Measurements from ENCODE around the gene KCND2. TPM values are rescaled to one million over a fixed set of nuclear protein-coding genes. Genes with fewer than 3 reads are reported as not detected.

The KCND2 gene
- total RNA-seq, 1 experiment from 2014 or later, result not detected

DNA sequence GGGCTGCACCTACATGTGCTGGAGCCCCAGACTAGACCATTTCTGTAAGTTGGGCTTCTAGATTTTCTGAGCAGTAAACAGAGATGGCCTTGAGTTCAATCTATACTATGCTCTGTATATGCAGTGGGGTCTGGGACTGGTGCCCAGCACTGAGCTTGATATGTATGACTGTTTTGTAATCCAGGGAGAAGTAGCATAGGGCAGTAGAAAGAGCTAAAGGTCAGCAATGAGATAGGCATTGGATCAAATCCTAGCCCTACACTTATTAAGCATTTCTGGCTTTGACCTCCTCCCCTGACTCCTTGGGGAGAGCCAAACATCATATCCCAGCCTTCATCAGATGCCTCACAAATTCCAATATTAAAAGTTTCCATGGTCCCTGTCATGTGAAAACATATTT, 330.4 kb downstream of the KCND2 start:
- intact Hi-C loops (cut with micrococcal nuclease; ENCODE audit: unreplicated experiment) (no loop called here), in situ Hi-C loops (cut with HindIII; ENCODE audit: low pct_unique_long_range_greater_than_20kb, low sequenced_read_pairs) (no loop called here)
- H3K27ac ChIP-seq (ENCODE audit: low read length), result no peak overlapping the region
- no peaks in the 10 kb centered on the region for H3K36me3 ChIP-seq (ENCODE audit: control insufficient read depth, insufficient read depth, low read length)
- TF ChIP-seq TCF7L2 (IDR thresholded peaks at IDR 0.05; ENCODE audit: low read depth, low read length) (no peak), SIN3A (IDR thresholded peaks at IDR 0.05; ENCODE audit: borderline replicate concordance, insufficient read depth, low read depth, low read length) (no peak), POLR2AphosphoS5 (IDR thresholded peaks at IDR 0.05; ENCODE audit: low read depth, low read length) (no peak)
- TF ChIP-seq, protein P1, sequence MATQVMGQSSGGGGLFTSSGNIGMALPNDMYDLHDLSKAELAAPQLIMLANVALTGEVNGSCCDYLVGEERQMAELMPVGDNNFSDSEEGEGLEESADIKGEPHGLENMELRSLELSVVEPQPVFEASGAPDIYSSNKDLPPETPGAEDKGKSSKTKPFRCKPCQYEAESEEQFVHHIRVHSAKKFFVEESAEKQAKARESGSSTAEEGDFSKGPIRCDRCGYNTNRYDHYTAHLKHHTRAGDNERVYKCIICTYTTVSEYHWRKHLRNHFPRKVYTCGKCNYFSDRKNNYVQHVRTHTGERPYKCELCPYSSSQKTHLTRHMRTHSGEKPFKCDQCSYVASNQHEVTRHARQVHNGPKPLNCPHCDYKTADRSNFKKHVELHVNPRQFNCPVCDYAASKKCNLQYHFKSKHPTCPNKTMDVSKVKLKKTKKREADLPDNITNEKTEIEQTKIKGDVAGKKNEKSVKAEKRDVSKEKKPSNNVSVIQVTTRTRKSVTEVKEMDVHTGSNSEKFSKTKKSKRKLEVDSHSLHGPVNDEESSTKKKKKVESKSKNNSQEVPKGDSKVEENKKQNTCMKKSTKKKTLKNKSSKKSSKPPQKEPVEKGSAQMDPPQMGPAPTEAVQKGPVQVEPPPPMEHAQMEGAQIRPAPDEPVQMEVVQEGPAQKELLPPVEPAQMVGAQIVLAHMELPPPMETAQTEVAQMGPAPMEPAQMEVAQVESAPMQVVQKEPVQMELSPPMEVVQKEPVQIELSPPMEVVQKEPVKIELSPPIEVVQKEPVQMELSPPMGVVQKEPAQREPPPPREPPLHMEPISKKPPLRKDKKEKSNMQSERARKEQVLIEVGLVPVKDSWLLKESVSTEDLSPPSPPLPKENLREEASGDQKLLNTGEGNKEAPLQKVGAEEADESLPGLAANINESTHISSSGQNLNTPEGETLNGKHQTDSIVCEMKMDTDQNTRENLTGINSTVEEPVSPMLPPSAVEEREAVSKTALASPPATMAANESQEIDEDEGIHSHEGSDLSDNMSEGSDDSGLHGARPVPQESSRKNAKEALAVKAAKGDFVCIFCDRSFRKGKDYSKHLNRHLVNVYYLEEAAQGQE (IDR thresholded peaks at IDR 0.05; ENCODE audit: insufficient read depth in 1 of 2, low read depth in 2 of 2, low read length in 1 of 2), result no peak
- TF ChIP-seq, protein P2, sequence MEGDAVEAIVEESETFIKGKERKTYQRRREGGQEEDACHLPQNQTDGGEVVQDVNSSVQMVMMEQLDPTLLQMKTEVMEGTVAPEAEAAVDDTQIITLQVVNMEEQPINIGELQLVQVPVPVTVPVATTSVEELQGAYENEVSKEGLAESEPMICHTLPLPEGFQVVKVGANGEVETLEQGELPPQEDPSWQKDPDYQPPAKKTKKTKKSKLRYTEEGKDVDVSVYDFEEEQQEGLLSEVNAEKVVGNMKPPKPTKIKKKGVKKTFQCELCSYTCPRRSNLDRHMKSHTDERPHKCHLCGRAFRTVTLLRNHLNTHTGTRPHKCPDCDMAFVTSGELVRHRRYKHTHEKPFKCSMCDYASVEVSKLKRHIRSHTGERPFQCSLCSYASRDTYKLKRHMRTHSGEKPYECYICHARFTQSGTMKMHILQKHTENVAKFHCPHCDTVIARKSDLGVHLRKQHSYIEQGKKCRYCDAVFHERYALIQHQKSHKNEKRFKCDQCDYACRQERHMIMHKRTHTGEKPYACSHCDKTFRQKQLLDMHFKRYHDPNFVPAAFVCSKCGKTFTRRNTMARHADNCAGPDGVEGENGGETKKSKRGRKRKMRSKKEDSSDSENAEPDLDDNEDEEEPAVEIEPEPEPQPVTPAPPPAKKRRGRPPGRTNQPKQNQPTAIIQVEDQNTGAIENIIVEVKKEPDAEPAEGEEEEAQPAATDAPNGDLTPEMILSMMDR (IDR thresholded peaks at IDR 0.05), result no peak
- DNase-seq (ENCODE audit: low read depth, low spot score), result no peak
- BruUV-seq (replicated peaks), result no TSS peak
- POLR2A ChIA-PET, result no interaction called here
- H3K9me3 ChIP-seq (ENCODE audit: control insufficient read depth, insufficient read depth, low read depth, low read length), result no peaks in the 10 kb centered on the region
- ATAC-seq, result no peak
- H3K4me1 ChIP-seq (ENCODE audit: control insufficient read depth, insufficient read depth, low read length), result no peaks in the 10 kb centered on the region
- CTCF ChIA-PET, result no interaction called here
- no peak overlapping the region for H3K4me3 ChIP-seq (ENCODE audit: low read depth in 2 of 2, low read length in 2 of 2)
- no peaks in the 10 kb centered on the region for H3K27me3 ChIP-seq (ENCODE audit: control insufficient read depth, insufficient read depth, low read length)

DNA sequence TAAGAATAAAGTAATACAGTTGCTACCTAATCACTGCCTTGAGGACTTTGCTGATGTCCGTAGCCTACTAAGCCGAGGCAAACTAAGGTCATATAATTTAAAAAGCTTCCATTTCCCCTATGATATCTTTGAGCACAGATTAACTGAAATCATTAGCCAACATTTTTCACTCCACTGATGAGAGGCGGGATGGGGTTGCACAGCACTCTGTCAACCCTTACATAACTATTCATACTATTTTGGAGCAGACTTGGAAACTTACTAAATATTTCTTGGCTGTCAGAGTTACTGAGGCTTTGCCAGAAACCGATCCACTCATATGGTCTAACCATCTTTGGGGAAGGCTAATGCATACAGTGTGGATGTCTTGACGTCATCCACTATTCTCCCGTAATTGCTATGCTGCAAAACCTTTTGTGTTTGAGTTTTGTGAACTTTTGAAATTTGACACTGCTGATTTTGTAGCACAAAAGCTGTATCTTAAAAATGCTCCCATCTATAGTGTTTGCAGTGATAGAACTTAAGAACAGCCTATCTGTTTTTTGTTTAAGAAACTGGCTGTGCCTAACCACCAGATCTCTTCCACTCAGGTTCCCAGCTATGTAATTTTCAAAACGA, 336.3 kb downstream of the KCND2 start:
- in situ Hi-C loops (cut with HindIII; ENCODE audit: low pct_unique_long_range_greater_than_20kb, low sequenced_read_pairs) (no loop called here), intact Hi-C loops (cut with micrococcal nuclease; ENCODE audit: unreplicated experiment) (no loop called here)
- DNase-seq (ENCODE audit: low read depth, low spot score) (no peak), ATAC-seq (no peak)
- Histone ChIP-seq H3K27me3 (ENCODE audit: control insufficient read depth, insufficient read depth, low read length) (no peaks in the 10 kb centered on the region), H3K4me1 (ENCODE audit: control insufficient read depth, insufficient read depth, low read length) (no peaks in the 10 kb centered on the region), H3K4me3 (ENCODE audit: low read depth in 2 of 2, low read length in 2 of 2) (no peak overlapping the region), H3K27ac (ENCODE audit: low read length) (no peak overlapping the region), H3K36me3 (ENCODE audit: control insufficient read depth, insufficient read depth, low read length) (no peaks in the 10 kb centered on the region), H3K9me3 (ENCODE audit: control insufficient read depth, insufficient read depth, low read depth, low read length) (no peaks in the 10 kb centered on the region)
- TF ChIP-seq SIN3A (IDR thresholded peaks at IDR 0.05; ENCODE audit: borderline replicate concordance, insufficient read depth, low read depth, low read length), result no peak
- TF ChIP-seq, protein P2 (IDR thresholded peaks at IDR 0.05), result no peak
- TF ChIP-seq POLR2AphosphoS5 (IDR thresholded peaks at IDR 0.05; ENCODE audit: low read depth, low read length), result no peak
- TF ChIP-seq, protein P1 (IDR thresholded peaks at IDR 0.05; ENCODE audit: insufficient read depth in 1 of 2, low read depth in 2 of 2, low read length in 1 of 2), result no peak
- TF ChIP-seq TCF7L2 (IDR thresholded peaks at IDR 0.05; ENCODE audit: low read depth, low read length), result no peak
- CTCF ChIA-PET, result no interaction called here
- no TSS peak for BruUV-seq (replicated peaks)
- POLR2A ChIA-PET, result no interaction called here

Data from Panc1 (cell line).